ENCODE data around the gene RNF38.

The RNF38 gene

GRCh38 chr9:36292641-36293040 lies 107.4 kb downstream of the RNF38 start:
- no peak for DNase-seq (ENCODE audit: low read depth in 1 of 2, low spot score in 1 of 2)
- Histone ChIP-seq H3K27me3 (ENCODE audit: insufficient read depth, poor library complexity, severe bottlenecking) (no peaks in the 10 kb centered on the region), H3K27ac (replicated peaks) (no peak overlapping the region), H3K4me3 (replicated peaks; ENCODE audit: insufficient read depth, low read length) (no peak overlapping the region)
- no peak for TF ChIP-seq GABPA (IDR thresholded peaks at IDR 0.05; ENCODE audit: low read depth)
- TF ChIP-seq, protein P1, sequence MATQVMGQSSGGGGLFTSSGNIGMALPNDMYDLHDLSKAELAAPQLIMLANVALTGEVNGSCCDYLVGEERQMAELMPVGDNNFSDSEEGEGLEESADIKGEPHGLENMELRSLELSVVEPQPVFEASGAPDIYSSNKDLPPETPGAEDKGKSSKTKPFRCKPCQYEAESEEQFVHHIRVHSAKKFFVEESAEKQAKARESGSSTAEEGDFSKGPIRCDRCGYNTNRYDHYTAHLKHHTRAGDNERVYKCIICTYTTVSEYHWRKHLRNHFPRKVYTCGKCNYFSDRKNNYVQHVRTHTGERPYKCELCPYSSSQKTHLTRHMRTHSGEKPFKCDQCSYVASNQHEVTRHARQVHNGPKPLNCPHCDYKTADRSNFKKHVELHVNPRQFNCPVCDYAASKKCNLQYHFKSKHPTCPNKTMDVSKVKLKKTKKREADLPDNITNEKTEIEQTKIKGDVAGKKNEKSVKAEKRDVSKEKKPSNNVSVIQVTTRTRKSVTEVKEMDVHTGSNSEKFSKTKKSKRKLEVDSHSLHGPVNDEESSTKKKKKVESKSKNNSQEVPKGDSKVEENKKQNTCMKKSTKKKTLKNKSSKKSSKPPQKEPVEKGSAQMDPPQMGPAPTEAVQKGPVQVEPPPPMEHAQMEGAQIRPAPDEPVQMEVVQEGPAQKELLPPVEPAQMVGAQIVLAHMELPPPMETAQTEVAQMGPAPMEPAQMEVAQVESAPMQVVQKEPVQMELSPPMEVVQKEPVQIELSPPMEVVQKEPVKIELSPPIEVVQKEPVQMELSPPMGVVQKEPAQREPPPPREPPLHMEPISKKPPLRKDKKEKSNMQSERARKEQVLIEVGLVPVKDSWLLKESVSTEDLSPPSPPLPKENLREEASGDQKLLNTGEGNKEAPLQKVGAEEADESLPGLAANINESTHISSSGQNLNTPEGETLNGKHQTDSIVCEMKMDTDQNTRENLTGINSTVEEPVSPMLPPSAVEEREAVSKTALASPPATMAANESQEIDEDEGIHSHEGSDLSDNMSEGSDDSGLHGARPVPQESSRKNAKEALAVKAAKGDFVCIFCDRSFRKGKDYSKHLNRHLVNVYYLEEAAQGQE (IDR thresholded peaks at IDR 0.05; ENCODE audit: insufficient replicate concordance, low read depth), result no peak
- no peak for TF ChIP-seq POLR2AphosphoS5 (IDR thresholded peaks at IDR 0.05; ENCODE audit: low read depth)
- TF ChIP-seq CTCF (IDR thresholded peaks at IDR 0.05; ENCODE audit: insufficient read depth, low read length), result no peak

- no peak for TF ChIP-seq GABPA (IDR thresholded peaks at IDR 0.05; ENCODE audit: low read depth)
- TF ChIP-seq, protein P1 (IDR thresholded peaks at IDR 0.05; ENCODE audit: insufficient replicate concordance, low read depth), result no peak
- DNase-seq (ENCODE audit: low read depth in 1 of 2, low spot score in 1 of 2), result no peak
- H3K4me3 ChIP-seq (replicated peaks; ENCODE audit: insufficient read depth, low read length), result no peak overlapping the region
- no peak overlapping the region for H3K27ac ChIP-seq (replicated peaks)
- no peaks in the 10 kb centered on the region for H3K27me3 ChIP-seq (ENCODE audit: insufficient read depth, poor library complexity, severe bottlenecking)
Observed at GRCh38 chr9:36290996-36291395, 109.1 kb downstream of the RNF38 start.

GRCh38 chr9:36289836-36290435 lies 110.1 kb downstream of the RNF38 start:
- no peak overlapping the region for H3K4me3 ChIP-seq (replicated peaks; ENCODE audit: insufficient read depth, low read length)
- no peaks in the 10 kb centered on the region for H3K27me3 ChIP-seq (ENCODE audit: insufficient read depth, poor library complexity, severe bottlenecking)
- H3K27ac ChIP-seq (replicated peaks), result no peak overlapping the region
- TF ChIP-seq GABPA (IDR thresholded peaks at IDR 0.05; ENCODE audit: low read depth), result no peak
- TF ChIP-seq POLR2AphosphoS5 (IDR thresholded peaks at IDR 0.05; ENCODE audit: low read depth), result no peak
- TF ChIP-seq, protein P1 (IDR thresholded peaks at IDR 0.05; ENCODE audit: insufficient replicate concordance, low read depth), result no peak
- no peak for DNase-seq (ENCODE audit: low read depth in 1 of 2, low spot score in 1 of 2)

DNA sequence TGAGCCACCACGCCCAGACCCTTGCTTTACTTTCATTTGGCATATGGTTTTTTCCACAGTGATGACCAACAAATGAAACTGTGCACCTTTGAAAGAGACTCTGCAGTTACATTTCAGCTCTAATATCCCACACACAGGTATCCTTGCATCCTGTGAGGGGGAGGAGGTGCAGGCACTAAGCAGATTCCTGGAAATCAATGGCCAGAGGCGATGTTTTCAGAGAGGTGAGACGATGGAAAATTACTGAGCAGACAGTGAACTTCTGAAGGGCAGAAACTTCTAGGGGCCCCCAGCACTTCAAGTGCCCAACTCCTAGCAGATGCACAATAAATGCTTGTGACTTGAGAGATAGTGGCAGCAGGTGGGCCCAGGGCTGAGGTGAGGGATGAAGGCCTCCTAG lies 112.0 kb downstream of the RNF38 start:
- TF ChIP-seq, protein P1 (IDR thresholded peaks at IDR 0.05; ENCODE audit: insufficient replicate concordance, low read depth), result no peak
- TF ChIP-seq CTCF (IDR thresholded peaks at IDR 0.05; ENCODE audit: insufficient read depth, low read length) (no peak), GABPA (IDR thresholded peaks at IDR 0.05; ENCODE audit: low read depth) (no peak), POLR2AphosphoS5 (IDR thresholded peaks at IDR 0.05; ENCODE audit: low read depth) (no peak), SPI1 (IDR thresholded peaks at IDR 0.05; ENCODE audit: borderline replicate concordance, low read depth) (no peak)
- H3K27ac ChIP-seq (replicated peaks), result no peak overlapping the region

More for the DNA sequence above, 112.0 kb downstream of the RNF38 start:
- no peak overlapping the region for H3K4me3 ChIP-seq (replicated peaks; ENCODE audit: insufficient read depth, low read length)
- DNase-seq (ENCODE audit: low read depth in 1 of 2, low spot score in 1 of 2), result no peak
- H3K27me3 ChIP-seq (ENCODE audit: insufficient read depth, poor library complexity, severe bottlenecking), result no peaks in the 10 kb centered on the region

Measured in HL-60 (cell line).